D721Med (cell line): ENCODE results near the gene SLC7A14.

Source experiments
- DNase-seq: peaks from one replicate; pipeline ENCODE4 v3.0.0; 2011; ENCODE audit warnings: low spot score; ENCODE audit not compliant: insufficient read length
- FAIRE-seq: peaks from 2 replicates; lab custom pipeline; 2011; peaks lifted over from hg19 to GRCh38; lab: Jason Lieb, UNC
- TF ChIP-seq, protein P1 (sequence below): IDR thresholded peaks from 2 replicates; pipeline ENCODE4 v1.5.1; 2012; ENCODE audit warnings: mild to moderate bottlenecking, control low read depth; ENCODE audit not compliant: insufficient read depth; ENCODE audit errors: missing control alignments

Gene SLC7A14

DNA sequence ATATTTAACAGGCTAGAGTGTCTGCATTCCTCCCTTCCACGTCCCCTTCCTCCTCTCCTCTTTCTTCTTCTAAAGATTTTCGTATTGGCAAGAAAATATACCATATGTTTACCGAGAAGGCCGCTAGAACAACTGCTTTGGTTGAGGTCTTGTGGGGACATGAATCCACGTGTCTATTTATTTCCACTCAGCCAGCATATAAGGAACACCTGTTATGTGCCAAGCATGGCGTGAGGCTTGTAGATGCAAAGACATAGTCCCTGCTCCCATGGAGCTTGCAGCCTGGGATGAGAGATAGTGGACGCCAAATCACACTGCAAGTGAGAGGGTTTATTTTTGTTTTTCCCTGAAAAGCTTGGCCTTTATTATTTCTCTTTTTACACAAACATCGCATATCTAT is 57.1 kb downstream of the SLC7A14 start:
- FAIRE-seq, result no peak
- TF ChIP-seq, protein P1, sequence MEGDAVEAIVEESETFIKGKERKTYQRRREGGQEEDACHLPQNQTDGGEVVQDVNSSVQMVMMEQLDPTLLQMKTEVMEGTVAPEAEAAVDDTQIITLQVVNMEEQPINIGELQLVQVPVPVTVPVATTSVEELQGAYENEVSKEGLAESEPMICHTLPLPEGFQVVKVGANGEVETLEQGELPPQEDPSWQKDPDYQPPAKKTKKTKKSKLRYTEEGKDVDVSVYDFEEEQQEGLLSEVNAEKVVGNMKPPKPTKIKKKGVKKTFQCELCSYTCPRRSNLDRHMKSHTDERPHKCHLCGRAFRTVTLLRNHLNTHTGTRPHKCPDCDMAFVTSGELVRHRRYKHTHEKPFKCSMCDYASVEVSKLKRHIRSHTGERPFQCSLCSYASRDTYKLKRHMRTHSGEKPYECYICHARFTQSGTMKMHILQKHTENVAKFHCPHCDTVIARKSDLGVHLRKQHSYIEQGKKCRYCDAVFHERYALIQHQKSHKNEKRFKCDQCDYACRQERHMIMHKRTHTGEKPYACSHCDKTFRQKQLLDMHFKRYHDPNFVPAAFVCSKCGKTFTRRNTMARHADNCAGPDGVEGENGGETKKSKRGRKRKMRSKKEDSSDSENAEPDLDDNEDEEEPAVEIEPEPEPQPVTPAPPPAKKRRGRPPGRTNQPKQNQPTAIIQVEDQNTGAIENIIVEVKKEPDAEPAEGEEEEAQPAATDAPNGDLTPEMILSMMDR, result no peak

DNA sequence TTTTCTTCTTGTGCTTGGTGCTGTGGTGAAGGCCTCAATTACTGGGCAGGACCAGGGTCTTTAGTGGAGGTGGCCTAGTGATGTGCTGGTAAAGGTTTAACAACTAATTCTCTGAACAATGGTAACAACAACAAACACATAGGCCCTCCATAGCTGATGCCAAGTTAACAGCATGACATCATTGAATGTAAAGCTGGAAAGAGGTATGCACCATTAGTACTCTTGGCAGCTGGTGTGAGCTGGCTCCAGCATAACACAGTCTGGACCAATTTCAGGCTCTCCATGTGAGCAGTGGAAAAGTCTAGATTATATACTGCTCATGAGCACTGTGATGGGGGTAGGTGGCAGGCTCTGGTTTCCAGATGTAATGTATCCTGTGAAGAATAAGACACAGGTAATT is 61.8 kb downstream of the SLC7A14 start:
- TF ChIP-seq, protein P1, result no peak
- DNase-seq (no peak), FAIRE-seq (no peak)

More for the DNA sequence above, 57.1 kb downstream of the SLC7A14 start:
- no peak for DNase-seq

GRCh38 chr3:170523248-170523647 is 62.6 kb downstream of the SLC7A14 start:
- DNase-seq (no peak), FAIRE-seq (no peak)
- TF ChIP-seq, protein P1, result no peak

GRCh38 chr3:170522201-170522600 is 63.7 kb downstream of the SLC7A14 start:
- DNase-seq (no peak), FAIRE-seq (no peak)
- TF ChIP-seq, protein P1, result no peak

DNA sequence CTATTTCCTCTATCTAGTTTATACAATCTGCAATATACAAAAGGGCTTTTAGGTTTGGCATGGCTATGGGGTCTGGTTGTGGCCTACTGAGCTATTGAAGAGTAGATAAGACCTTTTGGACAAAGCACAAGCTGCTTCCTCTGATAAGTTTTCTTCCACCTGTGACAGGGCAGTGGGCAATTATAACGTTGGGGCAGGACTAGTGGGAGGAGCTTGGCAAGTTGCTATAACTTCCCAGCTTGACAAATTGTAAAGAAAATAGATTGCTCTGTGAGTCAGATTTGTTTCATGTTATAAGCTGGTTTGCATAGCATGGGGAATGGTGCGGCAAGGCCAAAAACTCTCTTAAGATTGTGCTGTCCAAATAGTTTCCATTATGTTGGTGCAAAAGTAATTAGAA is 64.9 kb downstream of the SLC7A14 start:
- no peak for FAIRE-seq
- DNase-seq, result no peak
- TF ChIP-seq, protein P1, result no peak

DNA sequence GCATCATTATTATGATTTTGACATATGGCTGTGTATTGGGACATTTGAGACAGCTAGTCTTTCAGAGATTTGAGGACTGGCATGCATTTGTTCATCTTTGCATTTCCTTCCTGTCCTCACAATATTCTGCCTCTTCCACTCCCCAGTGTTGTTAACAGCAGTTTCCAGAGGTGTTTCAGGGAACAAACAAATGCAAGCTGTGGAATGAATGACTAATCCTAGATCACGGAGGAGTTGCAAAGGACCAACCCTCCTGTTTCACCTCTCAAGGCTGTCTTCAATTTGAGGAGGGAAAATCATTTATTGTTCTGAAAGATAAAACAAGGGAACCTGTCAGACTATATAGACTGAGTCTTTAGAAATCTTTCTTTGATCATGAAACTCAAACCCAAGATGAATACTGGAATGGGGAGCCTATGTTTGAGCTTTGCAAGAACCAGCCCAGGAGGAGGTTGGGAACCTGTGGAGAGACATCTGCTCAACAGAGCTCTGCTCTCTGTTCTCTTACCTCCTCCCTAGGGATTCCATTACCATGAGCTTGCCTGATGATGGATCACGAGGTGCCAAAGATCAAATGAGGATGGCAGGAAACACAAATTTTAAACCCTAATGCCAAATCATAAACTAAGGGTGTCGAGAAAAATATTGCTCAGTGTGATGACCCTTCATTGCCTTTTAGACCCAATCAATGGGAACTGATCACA is 68.5 kb downstream of the SLC7A14 start:
- DNase-seq (no peak), FAIRE-seq (no peak)
- TF ChIP-seq, protein P1, result no peak

DNA sequence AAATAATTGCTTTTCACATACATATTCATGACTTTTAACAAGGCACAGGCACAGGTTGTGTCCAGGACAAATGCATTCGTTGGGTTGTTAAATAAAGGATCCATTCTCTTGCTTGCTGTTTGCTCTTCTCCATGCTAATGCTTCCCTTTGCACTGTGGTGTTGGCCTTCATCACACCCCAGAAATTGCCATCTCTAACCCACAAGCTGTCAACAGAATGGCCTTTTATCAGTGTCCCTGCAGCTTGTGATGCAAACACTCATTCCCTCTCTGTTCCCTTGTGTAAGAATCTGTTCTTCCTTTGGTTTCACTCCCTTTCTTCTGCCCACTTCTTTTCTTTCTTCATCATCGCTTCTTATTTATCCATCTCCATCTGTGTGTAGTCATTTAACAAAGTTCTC is 72.2 kb downstream of the SLC7A14 start:
- DNase-seq, result no peak
- TF ChIP-seq, protein P1, result no peak

More for the DNA sequence above, 72.2 kb downstream of the SLC7A14 start:
- no peak for FAIRE-seq
